Measurements from ENCODE around the gene PLCE1. TPM values are rescaled to one million over a fixed set of nuclear protein-coding genes. Genes with fewer than 3 reads are reported as not detected.

The PLCE1 gene
- polyA plus RNA-seq, 1 donor = 43.0 TPM

DNA sequence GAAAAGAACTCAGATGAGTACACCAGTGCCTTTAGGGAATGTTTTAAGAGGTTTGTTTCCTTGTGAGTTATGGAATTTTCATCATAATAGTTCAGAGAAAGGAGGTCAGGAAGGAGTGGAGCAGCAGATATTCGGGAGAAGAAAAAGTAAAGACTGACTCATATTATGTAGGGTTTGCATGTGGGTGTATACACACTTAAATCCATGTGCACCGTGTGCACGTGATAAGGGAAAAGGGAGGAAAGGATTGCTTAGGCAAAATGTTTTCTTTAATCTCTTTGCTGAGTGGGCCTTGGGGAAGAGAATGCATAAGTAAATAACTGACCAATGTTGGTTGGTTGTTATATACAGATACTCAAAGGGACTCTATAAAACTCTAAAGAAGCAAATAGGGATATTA lies 30.2 kb downstream of the PLCE1 start:
- DNase-seq = no peak

DNA sequence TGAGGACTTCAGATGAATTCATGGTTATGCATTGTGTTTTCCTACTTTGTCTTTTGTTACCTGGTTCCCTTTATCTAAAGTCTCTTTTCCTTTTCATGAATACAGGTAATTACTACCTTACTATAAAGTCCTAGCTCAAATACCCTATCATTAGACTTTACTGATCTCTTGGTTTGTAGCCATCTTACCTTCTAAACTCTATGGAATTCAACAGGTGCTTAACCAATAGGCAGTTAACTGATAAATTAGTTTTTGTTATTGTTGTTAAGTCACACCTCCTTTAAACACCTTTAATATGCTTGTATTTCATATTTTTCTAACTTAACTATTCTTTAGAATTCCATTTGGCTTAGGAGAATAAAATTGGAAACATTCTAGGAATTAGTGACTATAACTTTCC lies 30.7 kb downstream of the PLCE1 start:
- DNase-seq = no peak

DNA sequence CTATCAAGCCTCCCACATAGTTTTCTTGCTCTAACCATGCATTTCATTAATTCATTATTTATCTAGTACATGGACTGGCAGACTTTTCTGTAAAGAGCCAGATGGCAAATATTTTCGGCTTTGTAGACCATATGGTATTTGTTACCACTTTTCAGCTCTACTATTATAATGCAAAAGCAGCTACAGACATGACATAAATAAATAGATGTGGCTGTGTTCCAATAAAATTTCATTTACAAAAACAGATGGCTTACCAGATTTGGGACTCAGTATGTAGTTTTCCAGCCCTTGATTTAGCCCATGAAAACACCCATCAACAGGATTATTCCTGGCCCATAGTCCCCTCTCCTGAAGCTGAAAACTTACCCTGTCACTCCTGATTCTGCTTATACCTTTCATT lies 32.1 kb downstream of the PLCE1 start:
- no peak for DNase-seq

DNA sequence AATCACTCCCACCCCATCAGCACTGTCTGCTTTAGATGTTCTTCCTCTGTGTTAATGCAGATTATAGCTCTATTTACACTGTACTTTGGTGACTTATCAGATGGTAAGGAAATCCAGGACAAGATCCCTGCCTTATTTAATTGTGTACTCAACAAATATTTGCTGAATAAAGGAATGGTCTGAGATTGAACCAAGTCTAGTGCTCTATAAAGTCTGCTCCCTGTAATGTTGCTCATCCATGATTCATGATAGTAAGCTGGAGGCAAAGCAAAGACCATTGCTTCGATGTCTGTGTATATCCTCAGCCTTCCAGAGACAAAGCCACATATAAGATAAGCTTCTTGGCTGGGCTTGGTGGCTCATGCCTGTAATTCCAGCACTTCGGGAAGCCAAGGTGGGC lies 33.5 kb downstream of the PLCE1 start:
- DNase-seq = no peak

DNA sequence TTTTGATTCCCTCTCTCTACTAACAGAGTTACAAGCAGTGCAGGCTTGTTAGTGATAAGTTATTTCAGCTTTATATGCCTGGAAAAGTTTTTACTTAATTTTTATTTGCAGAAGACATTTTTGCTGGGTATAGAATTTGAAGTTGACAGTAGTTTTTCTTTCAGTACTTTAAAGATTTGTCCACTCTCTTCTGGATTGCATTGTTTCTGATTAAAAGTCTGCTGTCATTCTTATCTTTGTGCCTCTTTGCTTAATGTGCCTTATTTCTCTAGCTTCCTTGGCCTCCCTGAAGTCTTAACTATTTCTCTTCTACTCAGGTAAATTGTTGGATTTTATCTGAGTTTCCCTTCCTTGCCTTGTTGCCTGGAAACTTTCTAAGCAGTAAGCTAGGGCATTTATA lies 36.2 kb downstream of the PLCE1 start:
- no peak for DNase-seq

DNA sequence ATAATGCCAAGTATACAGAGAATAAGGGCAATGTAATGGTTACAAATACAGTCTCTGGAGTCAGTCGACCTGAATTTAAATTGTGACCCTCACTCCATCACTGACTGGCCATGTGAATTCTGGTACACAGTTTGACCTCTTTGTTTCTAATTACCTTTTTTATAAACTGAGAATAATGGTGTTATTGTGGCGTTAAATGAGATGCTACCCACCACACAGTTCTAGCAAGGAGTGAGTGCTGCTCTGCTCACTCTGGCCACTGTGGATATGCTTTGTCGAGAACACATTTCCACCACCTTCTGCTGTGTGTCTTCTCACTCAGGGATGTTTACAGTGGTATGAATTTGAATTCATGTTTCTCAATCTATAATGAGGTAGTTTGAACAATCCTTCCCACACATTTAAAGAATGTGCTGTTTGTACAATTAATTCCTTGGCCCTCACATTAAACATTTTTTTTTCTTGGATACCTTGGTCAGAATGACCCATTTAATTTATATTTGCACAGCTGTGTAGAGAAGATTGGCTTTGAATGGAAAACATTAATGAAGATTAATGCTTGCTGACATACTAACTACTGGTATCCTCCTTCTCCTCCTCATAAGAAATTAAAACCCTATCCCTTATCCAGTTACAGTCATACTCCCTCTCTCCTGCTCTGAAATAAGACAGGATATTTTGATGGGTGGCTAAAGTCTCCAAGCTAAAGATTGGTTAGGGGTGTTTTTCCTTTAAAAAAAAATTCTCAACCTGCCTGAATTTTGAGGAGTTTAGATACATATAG lies 42.4 kb downstream of the PLCE1 start:
- peak; percentile 35 for DNase-seq

DNA sequence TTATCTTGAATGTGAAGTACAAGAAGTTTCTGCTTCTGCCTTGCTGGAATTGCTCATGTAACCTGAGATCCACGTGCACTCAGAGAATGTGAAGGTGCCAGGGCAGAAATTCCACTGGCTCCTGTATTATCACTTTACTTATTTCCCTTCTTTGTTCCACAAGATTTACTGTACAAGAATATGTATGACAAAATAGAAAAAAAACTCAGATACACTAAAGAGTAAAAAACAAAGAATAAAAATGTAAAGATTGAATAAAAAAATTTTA lies 43.0 kb downstream of the PLCE1 start:
- no peak for DNase-seq

DNA sequence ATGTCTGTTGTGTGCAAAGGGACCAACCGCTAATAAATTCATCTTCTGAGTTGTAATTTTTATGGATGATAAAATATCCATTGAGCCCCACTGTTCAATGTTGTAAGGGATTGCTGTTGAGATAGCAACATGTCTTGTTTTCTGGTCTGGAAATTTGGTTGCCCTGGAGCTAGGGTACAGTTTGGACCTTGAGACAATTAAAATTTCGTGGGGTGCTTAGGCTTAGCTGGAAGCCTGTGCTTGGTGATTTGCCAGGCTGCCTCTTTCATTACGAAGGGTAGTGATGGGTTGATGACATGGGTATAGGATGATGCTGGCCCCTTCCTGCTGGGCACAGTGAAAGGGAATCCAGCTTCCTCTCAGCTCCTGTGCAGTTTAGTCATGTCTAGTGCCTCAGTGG lies 43.6 kb downstream of the PLCE1 start:
- no peak for DNase-seq

DNA sequence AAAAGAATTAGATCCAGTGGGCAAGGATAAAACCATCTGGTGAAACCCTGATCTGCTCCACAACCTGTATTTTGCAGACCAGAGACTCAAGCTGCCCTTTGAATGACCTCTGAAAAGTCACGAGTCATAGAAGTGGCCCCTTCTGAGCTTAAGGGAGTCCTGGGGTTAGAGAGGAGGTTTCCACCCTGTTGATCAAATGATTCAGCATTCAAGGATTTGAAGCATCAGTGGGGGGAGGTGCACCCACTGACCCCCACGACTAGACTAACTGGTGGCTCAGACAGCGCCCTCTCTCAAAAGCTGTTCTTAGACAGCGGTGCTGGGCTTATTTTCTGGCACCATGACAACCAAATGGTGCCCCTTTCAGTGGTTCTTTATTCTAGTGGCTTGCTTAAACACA lies 44.3 kb downstream of the PLCE1 start:
- DNase-seq = no peak

DNA sequence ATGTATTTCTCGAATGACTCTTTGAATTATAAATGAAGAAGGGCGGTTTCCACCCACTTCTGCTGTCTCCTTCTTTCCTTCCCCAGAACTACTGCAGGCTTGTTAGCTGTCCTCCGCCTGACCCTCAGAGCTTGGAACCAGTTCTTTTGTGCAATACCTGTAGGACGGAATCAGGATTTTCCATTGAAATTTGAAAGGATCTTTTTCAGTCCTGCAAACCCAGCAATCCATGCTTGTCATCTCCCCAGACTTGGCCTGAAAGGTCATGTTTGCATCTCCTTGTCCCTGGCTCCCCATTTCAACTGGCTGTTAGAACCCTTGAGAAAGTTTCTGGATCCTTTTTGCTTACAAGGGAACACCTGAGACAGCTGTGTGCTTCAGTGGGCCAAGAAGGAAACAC lies 47.5 kb downstream of the PLCE1 start:
- DNase-seq = no peak

DNA sequence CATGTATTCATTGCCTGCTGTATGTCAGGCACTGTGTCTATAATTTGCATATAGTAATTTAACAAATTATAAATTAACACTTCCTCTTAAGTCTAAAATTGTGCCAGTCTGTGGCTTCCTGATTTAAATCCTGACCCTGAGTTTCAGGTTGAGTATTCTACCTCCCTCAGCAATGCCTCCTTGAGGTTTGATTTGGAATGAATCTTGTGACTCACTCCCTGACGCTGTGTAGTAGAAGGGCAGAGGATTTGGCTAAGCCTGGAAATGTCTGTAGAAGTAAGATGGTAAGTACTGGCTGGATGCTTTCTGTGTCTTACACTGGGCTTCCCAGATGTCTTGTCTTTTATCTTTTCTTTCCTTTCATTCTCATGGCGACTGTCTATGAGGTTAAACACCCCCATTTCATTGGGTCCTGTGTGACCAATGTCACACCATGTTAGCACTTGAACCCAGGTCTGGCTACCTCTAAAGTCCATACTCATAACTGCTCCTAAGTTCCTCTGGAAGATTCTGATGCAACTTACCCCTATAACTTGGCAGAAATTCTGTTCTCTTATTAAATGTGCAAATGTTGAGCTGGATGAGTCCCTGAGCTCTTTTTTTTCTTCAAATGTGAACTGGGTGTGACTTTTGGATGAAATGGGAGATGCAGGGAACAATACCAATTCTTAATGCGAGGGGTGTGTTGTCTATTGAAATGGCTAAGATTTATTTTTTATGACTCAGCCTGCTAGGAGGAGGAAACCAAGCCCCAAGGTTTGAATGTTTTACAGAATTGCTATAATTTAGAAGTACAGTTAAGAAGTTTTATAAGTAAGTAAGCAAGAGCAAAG lies 48.5 kb downstream of the PLCE1 start:
- DNase-seq = no peak

DNA sequence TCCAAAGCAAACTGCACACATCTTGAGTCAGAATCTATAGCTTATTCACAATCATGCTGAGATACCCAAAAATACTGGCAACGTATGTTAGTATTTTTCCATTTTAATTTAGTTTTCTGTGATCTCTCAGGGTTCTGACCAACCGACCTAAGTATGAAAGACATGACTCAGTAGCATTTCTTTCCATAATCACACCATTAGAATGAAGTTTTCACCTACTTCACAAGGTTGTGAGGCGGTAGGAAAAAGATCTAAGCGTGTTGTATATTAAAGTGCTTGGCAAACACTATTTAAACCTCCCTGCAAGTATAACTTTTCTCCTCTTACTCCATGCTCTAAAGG lies 49.1 kb downstream of the PLCE1 start:
- DNase-seq = no peak

Other genes with a start within 250 kb of the PLCE1 start
- gene LGI1, start 236.0 kb upstream of the PLCE1 start, polyA plus RNA-seq (ENCODE audit: insufficient read length) = 7.0 TPM
- gene SLC35G1, start 100.0 kb upstream of the PLCE1 start, polyA plus RNA-seq (ENCODE audit: insufficient read length) = 8.8 TPM